ENCODE measurements around the gene OXSR1.

Gene OXSR1

GRCh38 chr3:38297537-38297936, 132.2 kb downstream of the OXSR1 start:
- Histone ChIP-seq H3K9me3 (ENCODE audit: insufficient read depth, low read length) (no peaks in the 10 kb centered on the region), H3K9ac (ENCODE audit: low read length) (no peak overlapping the region), H3K79me2 (ENCODE audit: low read length) (no peaks in the 10 kb centered on the region), H4K20me1 (ENCODE audit: insufficient read depth, low read length) (no peaks in the 10 kb centered on the region), H3K27me3 (ENCODE audit: low read depth, low read length) (peaks cover 3% of the 10 kb centered on the region; the same call in 1 of the 2 replicates), H3K4me2 (ENCODE audit: low read length) (no peak overlapping the region), H3K4me3 (ENCODE audit: low read length) (no peak overlapping the region), H3K27ac (ENCODE audit: low read length) (no peak overlapping the region), H3K4me1 (ENCODE audit: low read length) (no peaks in the 10 kb centered on the region), H2AFZ (ENCODE audit: low read depth, low read length) (no peak overlapping the region), H3K36me3 (replicated peaks; ENCODE audit: low read depth, low read length) (no peaks in the 10 kb centered on the region)
- TF ChIP-seq CTCF (IDR thresholded peaks at IDR 0.05; ENCODE audit: low read depth, low read length) (no peak), EZH2phosphoT487 (IDR thresholded peaks at IDR 0.05; ENCODE audit: low read depth) (no peak)

- Histone ChIP-seq H3K79me2 (ENCODE audit: low read length) (no peaks in the 10 kb centered on the region), H3K9me3 (ENCODE audit: insufficient read depth, low read length) (no peaks in the 10 kb centered on the region), H3K36me3 (replicated peaks; ENCODE audit: low read depth, low read length) (no peaks in the 10 kb centered on the region), H3K4me2 (ENCODE audit: low read length) (no peak overlapping the region), H3K4me1 (ENCODE audit: low read length) (no peaks in the 10 kb centered on the region), H4K20me1 (ENCODE audit: insufficient read depth, low read length) (no peaks in the 10 kb centered on the region), H3K27ac (ENCODE audit: low read length) (no peak overlapping the region), H3K9ac (ENCODE audit: low read length) (no peak overlapping the region), H2AFZ (ENCODE audit: low read depth, low read length) (no peak overlapping the region), H3K4me3 (ENCODE audit: low read length) (no peak overlapping the region), H3K27me3 (ENCODE audit: low read depth, low read length) (peaks cover 3% of the 10 kb centered on the region; the same call in 1 of the 2 replicates)
- TF ChIP-seq CTCF (IDR thresholded peaks at IDR 0.05; ENCODE audit: low read depth, low read length), result peak; percentile 77
- TF ChIP-seq EZH2phosphoT487 (IDR thresholded peaks at IDR 0.05; ENCODE audit: low read depth), result no peak
Measured at GRCh38 chr3:38297947-38298711, 132.8 kb downstream of the OXSR1 start.
